ENCODE results near the gene SDK1.

SDK1 gene

GRCh38 chr7:3591944-3592343 lies 290.9 kb downstream of the SDK1 start:
- DNase-seq: no peak

- peak; percentile 90 for DNase-seq
Observed at GRCh38 chr7:3592401-3593134, 291.5 kb downstream of the SDK1 start.

- no peak for DNase-seq
Observed at GRCh38 chr7:3594901-3595300, 293.8 kb downstream of the SDK1 start.

- DNase-seq: no peak
Observed at GRCh38 chr7:3598854-3599253, 297.8 kb downstream of the SDK1 start.

- DNase-seq: no peak
Observed at GRCh38 chr7:3605222-3605621, 304.2 kb downstream of the SDK1 start.

GRCh38 chr7:3606436-3606835 lies 305.4 kb downstream of the SDK1 start:
- DNase-seq: no peak

GRCh38 chr7:3607847-3608246 lies 306.8 kb downstream of the SDK1 start:
- DNase-seq: no peak

- DNase-seq: peak; percentile 59
Observed at GRCh38 chr7:3616306-3616705, 315.3 kb downstream of the SDK1 start.

GRCh38 chr7:3630081-3630480 lies 329.0 kb downstream of the SDK1 start:
- no peak for DNase-seq

GRCh38 chr7:3634396-3634795 lies 333.3 kb downstream of the SDK1 start:
- no peak for DNase-seq

- no peak for DNase-seq
Observed at GRCh38 chr7:3636131-3636860, 335.2 kb downstream of the SDK1 start.

- DNase-seq: no peak
Observed at GRCh38 chr7:3639253-3639652, 338.2 kb downstream of the SDK1 start.

- no peak for DNase-seq
Observed at GRCh38 chr7:3641582-3641981, 340.5 kb downstream of the SDK1 start.

GRCh38 chr7:3643091-3643490 lies 342.0 kb downstream of the SDK1 start:
- DNase-seq: no peak

GRCh38 chr7:3648276-3648675 lies 347.2 kb downstream of the SDK1 start:
- no peak for DNase-seq

- DNase-seq: no peak
Observed at GRCh38 chr7:3649250-3649649, 348.2 kb downstream of the SDK1 start.

GRCh38 chr7:3649678-3650440 lies 348.8 kb downstream of the SDK1 start:
- no peak for DNase-seq

GRCh38 chr7:3650844-3651243 lies 349.8 kb downstream of the SDK1 start:
- no peak for DNase-seq

- no peak for DNase-seq
Observed at GRCh38 chr7:3655635-3656034, 354.6 kb downstream of the SDK1 start.

- no peak for DNase-seq
Observed at GRCh38 chr7:3657206-3657605, 356.2 kb downstream of the SDK1 start.

GRCh38 chr7:3668743-3669142 lies 367.7 kb downstream of the SDK1 start:
- DNase-seq: no peak

- no peak for DNase-seq
Observed at GRCh38 chr7:3670898-3671297, 369.8 kb downstream of the SDK1 start.

GRCh38 chr7:3673524-3673923 lies 372.5 kb downstream of the SDK1 start:
- DNase-seq: no peak

GRCh38 chr7:3678314-3678810 lies 377.3 kb downstream of the SDK1 start:
- no peak for DNase-seq
